Hepatocyte (in vitro differentiated cells): ENCODE data around the gene RNF151. TPM values are rescaled to one million over a fixed set of nuclear protein-coding genes. Genes with fewer than 3 reads are reported as not detected.

Experiments
- DNase-seq: peaks from one replicate; pipeline ENCODE4 v3.0.0-alpha.2; 2016; ENCODE audit warnings: low spot score
- H2AFZ ChIP-seq: fragments of 200-600 bp; sonication (generic); 2 replicates; pipeline ENCODE4 v1.6.0; 2016; ENCODE audit warnings: antibody characterized with exemption, mild to moderate bottlenecking
- H3K27ac ChIP-seq: fragments of 200-600 bp; sonication (generic); 2 replicates; pipeline ENCODE4 v1.5.1; 2016; ENCODE audit warnings: mild to moderate bottlenecking
- H3K27me3 ChIP-seq: fragments of 200-600 bp; sonication (generic); 2 replicates; pipeline ENCODE4 v1.6.1; 2016
- H3K36me3 ChIP-seq: fragments of 200-600 bp; sonication (generic); replicated peaks from 2 replicates; pipeline ENCODE4 v1.5.1; 2016; ENCODE audit warnings: low read depth; ENCODE audit not compliant: insufficient read depth
- H3K4me1 ChIP-seq: fragments of 200-600 bp; sonication (generic); 2 replicates; pipeline ENCODE4 v1.5.1; 2016; ENCODE audit warnings: mild to moderate bottlenecking, moderate library complexity; ENCODE audit not compliant: insufficient read depth
- H3K4me2 ChIP-seq: fragments of 200-600 bp; sonication (generic); 2 replicates; pipeline ENCODE4 v1.6.0; 2016
- H3K4me3 ChIP-seq: fragments of 200-600 bp; sonication (generic); 2 replicates; pipeline ENCODE4 v1.5.1; 2016; ENCODE audit warnings: mild to moderate bottlenecking
- H3K79me2 ChIP-seq: fragments of 200-600 bp; sonication (generic); 2 replicates; pipeline ENCODE4 v1.6.0; 2017; ENCODE audit warnings: mild to moderate bottlenecking
- H3K9me2 ChIP-seq: fragments of 200-600 bp; sonication (generic); replicated peaks from 2 replicates; pipeline ENCODE4 v1.6.0; 2017; ENCODE audit warnings: mild to moderate bottlenecking; ENCODE audit not compliant: insufficient read depth
- H3K9me3 ChIP-seq: fragments of 200-600 bp; sonication (generic); 2 replicates; pipeline ENCODE4 v1.5.1; 2016; ENCODE audit warnings: low read depth, mild to moderate bottlenecking
- H4K20me1 ChIP-seq: fragments of 200-600 bp; sonication (generic); 2 replicates; pipeline ENCODE4 v1.6.0; 2016; ENCODE audit warnings: mild to moderate bottlenecking; ENCODE audit not compliant: insufficient read depth, poor library complexity, severe bottlenecking
- EZH2 ChIP-seq: fragments of 200-600 bp; sonication (generic); IDR thresholded peaks from 2 replicates; pipeline ENCODE4 v1.6.1; 2016; ENCODE audit warnings: antibody characterized with exemption, mild to moderate bottlenecking, borderline replicate concordance
- EZH2phosphoT487 ChIP-seq: fragments of 200-600 bp; sonication (generic); IDR thresholded peaks from one replicate; pipeline ENCODE4 v1.6.1; 2018; ENCODE audit warnings: antibody characterized with exemption, mild to moderate bottlenecking, low read depth, moderate library complexity; ENCODE audit not compliant: unreplicated experiment, severe bottlenecking
- WGBS: methylation state at CpG from one replicate; pipeline ENCODE4 v1.1.6; 2016; ENCODE audit warnings: low lambda C conversion rate; ENCODE audit errors: missing lambda C conversion rate; 5-methylcytosine and 5-hydroxymethylcytosine counted together
- polyA plus RNA-seq: library from polyadenylated mRNA; unstranded; fragments of >200 nt; fragmentation: Nextera tagmentation; extraction: Ambion mirVana; gene quantifications from 2 replicates; pipeline ENCODE4 v1.2.1, GENCODE V29; 2016
- total RNA-seq: library from RNA; depleted of rRNA; stranded (reverse); fragments of >200 nt; gene quantifications from 2 replicates; pipeline ENCODE4 v1.2.3, GENCODE V29; 2014
- TF ChIP-seq, protein P1 (sequence below): fragments of 200-600 bp; sonication (generic); IDR thresholded peaks from 2 replicates; pipeline ENCODE4 v1.5.1; 2016; ENCODE audit warnings: antibody characterized with exemption, mild to moderate bottlenecking; ENCODE audit not compliant: poor library complexity

RNF151 gene
- total and polyA plus RNA-seq, 2 experiments from 2014 or later = not detected

GRCh38 chr16:1978476-1979120 is 11.9 kb downstream of the RNF151 start:
- peak overlapping the region; percentile 75 for H3K4me2 ChIP-seq

GRCh38 chr16:1979271-1980029 is 12.8 kb downstream of the RNF151 start:
- TF ChIP-seq EZH2phosphoT487 (no peak), EZH2 (no peak)
- TF ChIP-seq, protein P1, sequence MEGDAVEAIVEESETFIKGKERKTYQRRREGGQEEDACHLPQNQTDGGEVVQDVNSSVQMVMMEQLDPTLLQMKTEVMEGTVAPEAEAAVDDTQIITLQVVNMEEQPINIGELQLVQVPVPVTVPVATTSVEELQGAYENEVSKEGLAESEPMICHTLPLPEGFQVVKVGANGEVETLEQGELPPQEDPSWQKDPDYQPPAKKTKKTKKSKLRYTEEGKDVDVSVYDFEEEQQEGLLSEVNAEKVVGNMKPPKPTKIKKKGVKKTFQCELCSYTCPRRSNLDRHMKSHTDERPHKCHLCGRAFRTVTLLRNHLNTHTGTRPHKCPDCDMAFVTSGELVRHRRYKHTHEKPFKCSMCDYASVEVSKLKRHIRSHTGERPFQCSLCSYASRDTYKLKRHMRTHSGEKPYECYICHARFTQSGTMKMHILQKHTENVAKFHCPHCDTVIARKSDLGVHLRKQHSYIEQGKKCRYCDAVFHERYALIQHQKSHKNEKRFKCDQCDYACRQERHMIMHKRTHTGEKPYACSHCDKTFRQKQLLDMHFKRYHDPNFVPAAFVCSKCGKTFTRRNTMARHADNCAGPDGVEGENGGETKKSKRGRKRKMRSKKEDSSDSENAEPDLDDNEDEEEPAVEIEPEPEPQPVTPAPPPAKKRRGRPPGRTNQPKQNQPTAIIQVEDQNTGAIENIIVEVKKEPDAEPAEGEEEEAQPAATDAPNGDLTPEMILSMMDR = no peak
- H3K4me2 ChIP-seq = peak overlapping the region; percentile 75

More at GRCh38 chr16:1978476-1979120, 11.9 kb downstream of the RNF151 start:
- 79% methylated on average over 36 of the region's 37 CpGs for WGBS
- Histone ChIP-seq H3K9me3 (no peaks in the 10 kb centered on the region), H3K36me3 (no peaks in the 10 kb centered on the region), H3K27me3 (peaks cover 39% of the 10 kb centered on the region), H3K4me1 (peaks cover 16% of the 10 kb centered on the region), H3K27ac (peak overlapping the region; percentile 48), H3K9me2 (no peaks in the 10 kb centered on the region), H2AFZ (no peak overlapping the region), H4K20me1 (no peaks in the 10 kb centered on the region), H3K4me3 (no peak overlapping the region), H3K79me2 (peaks cover 5% of the 10 kb centered on the region)
- DNase-seq = no peak
- TF ChIP-seq, protein P1 = no peak
- TF ChIP-seq EZH2phosphoT487 (no peak), EZH2 (no peak)

GRCh38 chr16:1980030-1980769 is 13.5 kb downstream of the RNF151 start:
- Histone ChIP-seq H3K27ac (peak overlapping the region; percentile 66), H3K79me2 (peaks cover 8% of the 10 kb centered on the region), H3K9me2 (no peaks in the 10 kb centered on the region), H3K36me3 (no peaks in the 10 kb centered on the region), H3K4me2 (peak overlapping the region; percentile 75), H3K27me3 (peaks cover 39% of the 10 kb centered on the region), H3K9me3 (no peaks in the 10 kb centered on the region), H4K20me1 (no peaks in the 10 kb centered on the region), H3K4me1 (peaks cover 23% of the 10 kb centered on the region), H3K4me3 (no peak overlapping the region), H2AFZ (no peak overlapping the region)
- TF ChIP-seq EZH2 (peak; percentile 22), EZH2phosphoT487 (no peak)
- WGBS = 24% methylated on average over 45 of the region's 53 CpGs
- no peak for DNase-seq

More at GRCh38 chr16:1979271-1980029, 12.8 kb downstream of the RNF151 start:
- Histone ChIP-seq H3K9me2 (no peaks in the 10 kb centered on the region), H3K4me3 (no peak overlapping the region), H2AFZ (no peak overlapping the region), H3K79me2 (peaks cover under 1% of the 10 kb centered on the region), H3K27me3 (peaks cover 39% of the 10 kb centered on the region), H3K27ac (peak overlapping the region; percentile 66), H4K20me1 (no peaks in the 10 kb centered on the region), H3K36me3 (no peaks in the 10 kb centered on the region), H3K9me3 (no peaks in the 10 kb centered on the region), H3K4me1 (peaks cover 16% of the 10 kb centered on the region)
- DNase-seq = peak; percentile 90
- 16% methylated on average over 51 of the region's 70 CpGs for WGBS
